ENCODE data around the gene ZNF451.

GRCh38 chr6:57142178-57142525 lies 52.2 kb downstream of the ZNF451 start:
- TF ChIP-seq CTCF (conservative IDR thresholded peaks at IDR 0.05) (no peak), ZFX (IDR thresholded peaks at IDR 0.05) (no peak)
